Smooth muscle cell (in vitro differentiated cells): Measurements from ENCODE around the gene KDM3A. TPM values are rescaled to one million over a fixed set of nuclear protein-coding genes. Genes with fewer than 3 reads are reported as not detected.

Experiments
- DNase-seq: peaks from one replicate; lab custom pipeline; 2025; ENCODE audit not compliant: unreplicated experiment; lab: John Stamatoyannopoulos, UW
- H2AFZ ChIP-seq: fragments of 200-600 bp; sonication (generic); 2 replicates; pipeline ENCODE4 v1.6.0; 2016; ENCODE audit warnings: antibody characterized with exemption, low read depth, mild to moderate bottlenecking
- H3F3A ChIP-seq: fragments of 200-600 bp; sonication (generic); 2 replicates; pipeline ENCODE4 v1.6.0; 2017; ENCODE audit warnings: antibody characterized with exemption, low read depth
- H3K27ac ChIP-seq: fragments of 200-600 bp; sonication (generic); 2 replicates; pipeline ENCODE4 v1.5.1; 2016; ENCODE audit warnings: low read depth, mild to moderate bottlenecking
- H3K27me3 ChIP-seq: fragments of 200-600 bp; sonication (generic); 2 replicates; pipeline ENCODE4 v1.6.1; 2016; ENCODE audit warnings: low read depth, mild to moderate bottlenecking
- H3K36me3 ChIP-seq: fragments of 200-600 bp; sonication (generic); 2 replicates; pipeline ENCODE4 v1.5.1; 2016; ENCODE audit warnings: low read depth
- H3K4me1 ChIP-seq: fragments of 200-600 bp; sonication (generic); 2 replicates; pipeline ENCODE4 v1.5.1; 2016; ENCODE audit warnings: low read depth
- H3K4me2 ChIP-seq: fragments of 200-600 bp; sonication (generic); 2 replicates; pipeline ENCODE4 v1.6.0; 2016; ENCODE audit warnings: mild to moderate bottlenecking
- H3K4me3 ChIP-seq: fragments of 200-600 bp; sonication (generic); 2 replicates; pipeline ENCODE4 v1.5.1; 2016; ENCODE audit warnings: mild to moderate bottlenecking
- H3K79me2 ChIP-seq: fragments of 200-600 bp; sonication (generic); 2 replicates; pipeline ENCODE4 v1.6.0; 2016; ENCODE audit warnings: low read depth, mild to moderate bottlenecking
- H3K9ac ChIP-seq: fragments of 200-600 bp; sonication (generic); 2 replicates; pipeline ENCODE4 v1.6.0; 2016; ENCODE audit warnings: low read depth
- H3K9me3 ChIP-seq: fragments of 200-600 bp; sonication (generic); replicated peaks from 2 replicates; pipeline ENCODE4 v1.5.1; 2016; ENCODE audit warnings: low read depth
- H4K20me1 ChIP-seq: fragments of 200-600 bp; sonication (generic); 2 replicates; pipeline ENCODE4 v1.6.0; 2016; ENCODE audit warnings: low read depth
- WGBS: methylation state at CpG from one replicate; pipeline ENCODE4 v1.1.7; 2016; ENCODE audit warnings: low lambda C conversion rate; 5-methylcytosine and 5-hydroxymethylcytosine counted together
- polyA plus RNA-seq: library from polyadenylated mRNA; unstranded; fragments of >200 nt; fragmentation: Nextera tagmentation; extraction: Ambion mirVana; gene quantifications from 2 replicates; pipeline ENCODE4 v1.2.1, GENCODE V29; 2016
- total RNA-seq: library from RNA; depleted of rRNA; stranded (reverse); fragments of >200 nt; gene quantifications from 2 replicates; pipeline ENCODE4 v1.2.3, GENCODE V29; 2014
- TF ChIP-seq, protein P1 (sequence below): fragments of 200-600 bp; sonication (generic); IDR thresholded peaks from 2 replicates; pipeline ENCODE4 v1.5.1; 2017; ENCODE audit warnings: borderline replicate concordance, mild to moderate bottlenecking, antibody characterized with exemption; ENCODE audit not compliant: insufficient read depth, poor library complexity, severe bottlenecking

KDM3A gene
- total and polyA plus RNA-seq, 2 experiments from 2014 or later = 19.6 to 57.5 TPM

GRCh38 chr2:86429335-86429734 is 11.8 kb upstream of the KDM3A start:
- no peak for DNase-seq
- no peak overlapping the region for H3K4me3 ChIP-seq
- H3K79me2 ChIP-seq = no peaks in the 10 kb centered on the region
- H3K4me1 ChIP-seq = no peaks in the 10 kb centered on the region
- no peaks in the 10 kb centered on the region for H3F3A ChIP-seq
- no peak overlapping the region for H3K4me2 ChIP-seq
- H2AFZ ChIP-seq = no peak overlapping the region
- no peaks in the 10 kb centered on the region for H4K20me1 ChIP-seq
- no peaks in the 10 kb centered on the region for H3K36me3 ChIP-seq
- 67% methylated on average over 1 of the region's 1 CpG for WGBS
- H3K27ac ChIP-seq = no peak overlapping the region
- H3K9ac ChIP-seq = no peak overlapping the region
- TF ChIP-seq, protein P1, sequence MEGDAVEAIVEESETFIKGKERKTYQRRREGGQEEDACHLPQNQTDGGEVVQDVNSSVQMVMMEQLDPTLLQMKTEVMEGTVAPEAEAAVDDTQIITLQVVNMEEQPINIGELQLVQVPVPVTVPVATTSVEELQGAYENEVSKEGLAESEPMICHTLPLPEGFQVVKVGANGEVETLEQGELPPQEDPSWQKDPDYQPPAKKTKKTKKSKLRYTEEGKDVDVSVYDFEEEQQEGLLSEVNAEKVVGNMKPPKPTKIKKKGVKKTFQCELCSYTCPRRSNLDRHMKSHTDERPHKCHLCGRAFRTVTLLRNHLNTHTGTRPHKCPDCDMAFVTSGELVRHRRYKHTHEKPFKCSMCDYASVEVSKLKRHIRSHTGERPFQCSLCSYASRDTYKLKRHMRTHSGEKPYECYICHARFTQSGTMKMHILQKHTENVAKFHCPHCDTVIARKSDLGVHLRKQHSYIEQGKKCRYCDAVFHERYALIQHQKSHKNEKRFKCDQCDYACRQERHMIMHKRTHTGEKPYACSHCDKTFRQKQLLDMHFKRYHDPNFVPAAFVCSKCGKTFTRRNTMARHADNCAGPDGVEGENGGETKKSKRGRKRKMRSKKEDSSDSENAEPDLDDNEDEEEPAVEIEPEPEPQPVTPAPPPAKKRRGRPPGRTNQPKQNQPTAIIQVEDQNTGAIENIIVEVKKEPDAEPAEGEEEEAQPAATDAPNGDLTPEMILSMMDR = no peak
- H3K27me3 ChIP-seq = peaks cover 40% of the 10 kb centered on the region
- peaks cover 5% of the 10 kb centered on the region for H3K9me3 ChIP-seq

DNA sequence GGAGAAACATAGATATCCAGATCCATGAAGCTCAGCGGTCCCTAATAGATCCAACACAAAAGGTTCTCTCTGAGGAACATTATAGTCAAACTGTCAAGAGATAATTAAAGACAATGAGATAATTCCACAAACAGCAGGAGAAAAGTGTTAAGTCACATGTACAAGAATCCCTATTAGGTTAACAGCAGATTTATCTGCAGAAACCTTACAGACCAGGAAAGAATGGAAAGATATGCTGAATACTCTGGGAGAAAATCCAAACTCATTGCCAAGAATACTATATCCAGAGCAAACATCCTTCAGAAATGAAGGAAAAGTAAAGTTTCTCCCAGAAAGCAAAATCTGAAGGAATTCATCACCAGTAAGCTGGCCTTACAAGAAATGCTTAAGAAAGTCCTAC is 10.8 kb upstream of the KDM3A start:
- Histone ChIP-seq H3K27me3 (peaks cover 31% of the 10 kb centered on the region), H3K36me3 (no peaks in the 10 kb centered on the region), H2AFZ (no peak overlapping the region), H3K4me1 (no peaks in the 10 kb centered on the region), H3K4me2 (no peak overlapping the region), H3K9me3 (peaks cover 5% of the 10 kb centered on the region), H4K20me1 (no peaks in the 10 kb centered on the region), H3K4me3 (no peak overlapping the region), H3F3A (no peaks in the 10 kb centered on the region), H3K79me2 (no peaks in the 10 kb centered on the region), H3K27ac (no peak overlapping the region), H3K9ac (no peak overlapping the region)
- TF ChIP-seq, protein P1 = no peak
- 100% methylated on average over 1 of the region's 1 CpG for WGBS
- no peak for DNase-seq

DNA sequence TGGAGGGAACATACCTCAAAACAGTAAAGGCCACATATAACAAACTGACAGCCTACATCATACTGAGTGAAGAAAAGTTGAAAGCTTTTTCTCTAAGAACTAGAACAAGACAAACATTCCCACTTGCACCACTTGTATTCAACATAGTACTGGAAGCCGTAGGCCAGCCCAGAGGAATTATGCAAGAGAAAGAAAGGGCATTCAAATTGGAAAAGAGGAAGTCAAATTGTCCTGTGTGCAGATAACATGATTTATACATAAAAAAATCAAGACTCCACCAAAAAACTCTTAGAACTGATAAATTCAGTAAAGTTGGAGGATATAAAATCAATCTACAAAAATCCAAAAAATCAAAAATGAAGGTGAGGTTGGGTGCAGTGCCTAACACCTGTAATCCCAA is 8.0 kb upstream of the KDM3A start:
- 78% methylated on average over 1 of the region's 1 CpG for WGBS
- H3F3A ChIP-seq = no peaks in the 10 kb centered on the region
- H2AFZ ChIP-seq = no peak overlapping the region
- H3K4me1 ChIP-seq = no peaks in the 10 kb centered on the region
- no peak overlapping the region for H3K27ac ChIP-seq
- H4K20me1 ChIP-seq = no peaks in the 10 kb centered on the region
- H3K4me3 ChIP-seq = no peak overlapping the region
- H3K27me3 ChIP-seq = peaks cover 21% of the 10 kb centered on the region
- DNase-seq = no peak
- H3K79me2 ChIP-seq = no peaks in the 10 kb centered on the region
- TF ChIP-seq, protein P1 = no peak
- peaks cover 2% of the 10 kb centered on the region for H3K36me3 ChIP-seq
- no peak overlapping the region for H3K4me2 ChIP-seq
- H3K9me3 ChIP-seq = peaks cover 5% of the 10 kb centered on the region
- H3K9ac ChIP-seq = no peak overlapping the region

DNA sequence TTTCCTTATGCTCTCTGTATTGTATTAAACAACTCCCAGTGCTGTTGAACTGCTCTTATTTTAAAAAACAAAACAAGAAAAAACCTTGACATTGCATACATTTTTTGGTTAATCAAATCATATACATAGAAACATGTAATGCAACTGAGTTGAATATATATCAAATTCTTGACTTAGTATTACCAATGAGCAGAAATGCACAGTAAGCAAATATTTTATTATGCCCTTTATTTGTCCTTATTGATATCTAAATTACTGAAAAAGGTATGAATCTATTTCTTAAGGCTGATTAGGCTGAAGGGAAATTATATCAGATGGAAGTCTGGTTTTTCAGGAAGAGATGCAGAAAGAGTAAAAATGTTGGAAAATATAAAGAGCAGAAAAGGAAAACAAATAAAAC is 6.9 kb upstream of the KDM3A start:
- H3K9ac ChIP-seq = no peak overlapping the region
- H4K20me1 ChIP-seq = no peaks in the 10 kb centered on the region
- H2AFZ ChIP-seq = no peak overlapping the region
- no peak overlapping the region for H3K4me3 ChIP-seq
- H3F3A ChIP-seq = no peaks in the 10 kb centered on the region
- H3K9me3 ChIP-seq = peaks cover 11% of the 10 kb centered on the region
- no peaks in the 10 kb centered on the region for H3K4me1 ChIP-seq
- peaks cover 8% of the 10 kb centered on the region for H3K36me3 ChIP-seq
- H3K4me2 ChIP-seq = no peak overlapping the region
- H3K27ac ChIP-seq = no peak overlapping the region
- TF ChIP-seq, protein P1 = no peak
- peaks cover 21% of the 10 kb centered on the region for H3K27me3 ChIP-seq
- no peaks in the 10 kb centered on the region for H3K79me2 ChIP-seq
- no peak for DNase-seq
